Limb (tissue), 2 donors: ENCODE measurements around the gene GATD1.

Experiments
- DNase-seq, 2 donors: peaks; one replicate each; pipeline ENCODE4 v3.0.0-alpha.2; 2016; ENCODE audit errors: extremely low spot score in 2 of 2

Gene GATD1

GRCh38 chr11:727859-728748 lies 49.2 kb downstream of the GATD1 start:
- peak in 1 of 2 donors; percentile 85 for DNase-seq

GRCh38 chr11:727281-727701 lies 50.0 kb downstream of the GATD1 start:
- DNase-seq = peak in 1 of 2 donors; percentile 34

GRCh38 chr11:726278-727220 lies 50.7 kb downstream of the GATD1 start:
- DNase-seq = peak in 1 of 2 donors; percentile 70

- DNase-seq = peak in 1 of 2 donors; percentile 50
Observed at GRCh38 chr11:725624-726202, 51.6 kb downstream of the GATD1 start.

DNA sequence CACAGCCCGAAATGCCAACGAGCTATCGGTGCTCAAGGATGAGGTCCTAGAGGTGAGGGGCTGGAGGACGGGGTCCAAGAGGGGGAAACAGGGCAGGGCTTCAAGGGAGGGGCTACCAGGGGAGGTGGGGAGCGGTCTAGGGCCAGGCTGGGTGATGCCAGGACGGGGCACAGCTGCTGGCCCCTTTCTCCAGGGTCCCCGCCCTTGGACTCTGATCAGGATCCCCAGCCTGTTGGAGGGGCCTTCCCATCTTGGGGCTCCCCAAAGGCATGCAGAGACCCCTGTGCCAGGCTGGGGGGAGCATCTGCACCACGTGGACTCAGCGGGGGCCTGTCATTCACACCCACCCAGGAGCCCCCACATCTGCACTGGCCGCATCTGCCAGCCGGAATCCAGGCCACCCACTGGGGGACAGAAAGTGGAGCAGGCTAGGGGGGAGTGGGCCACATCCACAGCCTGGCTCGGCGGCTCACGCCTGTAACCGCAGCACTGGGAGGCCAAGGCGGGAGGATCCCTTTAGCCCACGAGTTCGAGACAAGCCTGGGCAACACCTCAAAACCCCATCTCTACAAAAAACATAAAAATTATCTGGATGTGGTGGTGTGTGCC lies 52.4 kb downstream of the GATD1 start:
- DNase-seq = peak in 1 of 2 donors; percentile 30

DNA sequence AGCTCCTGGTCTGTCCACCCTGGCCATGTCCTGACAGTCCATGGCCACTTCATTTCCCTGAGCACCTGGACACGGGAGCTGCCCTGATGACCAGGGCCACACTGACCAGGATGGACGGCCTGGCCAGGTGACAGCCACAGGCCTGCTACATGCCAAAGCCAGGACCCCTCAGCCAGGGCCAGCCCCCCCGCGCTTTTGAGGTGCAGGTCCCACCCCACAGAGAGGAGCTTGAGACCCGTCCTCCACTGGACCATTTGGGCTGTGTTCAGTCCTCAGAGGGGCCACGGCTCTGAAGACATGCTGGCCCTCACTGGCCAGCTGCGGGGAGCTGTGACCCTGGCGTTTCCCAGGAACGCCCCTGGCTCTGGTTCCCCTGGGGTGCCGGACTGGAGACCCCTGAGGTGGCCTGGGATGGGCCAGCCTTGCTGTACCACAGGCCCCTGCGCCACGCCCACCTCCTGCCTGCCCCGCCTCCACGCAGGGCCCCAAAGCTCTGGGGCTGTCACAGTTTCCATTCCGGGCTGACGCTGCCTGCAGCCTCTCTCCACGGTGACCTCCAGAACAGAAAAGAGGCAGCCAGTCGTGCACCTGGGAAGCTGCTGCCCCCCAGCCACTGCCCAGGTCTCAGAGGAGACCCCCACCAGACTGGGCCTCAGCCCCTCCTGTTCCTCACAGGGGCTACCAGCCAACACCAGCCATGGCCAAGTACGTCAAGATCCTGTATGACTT lies 53.1 kb downstream of the GATD1 start:
- peak in 1 of 2 donors; percentile 45 for DNase-seq

- DNase-seq = peak in 1 of 2 donors; percentile 36
Observed at GRCh38 chr11:723120-723883, 54.0 kb downstream of the GATD1 start.

DNA sequence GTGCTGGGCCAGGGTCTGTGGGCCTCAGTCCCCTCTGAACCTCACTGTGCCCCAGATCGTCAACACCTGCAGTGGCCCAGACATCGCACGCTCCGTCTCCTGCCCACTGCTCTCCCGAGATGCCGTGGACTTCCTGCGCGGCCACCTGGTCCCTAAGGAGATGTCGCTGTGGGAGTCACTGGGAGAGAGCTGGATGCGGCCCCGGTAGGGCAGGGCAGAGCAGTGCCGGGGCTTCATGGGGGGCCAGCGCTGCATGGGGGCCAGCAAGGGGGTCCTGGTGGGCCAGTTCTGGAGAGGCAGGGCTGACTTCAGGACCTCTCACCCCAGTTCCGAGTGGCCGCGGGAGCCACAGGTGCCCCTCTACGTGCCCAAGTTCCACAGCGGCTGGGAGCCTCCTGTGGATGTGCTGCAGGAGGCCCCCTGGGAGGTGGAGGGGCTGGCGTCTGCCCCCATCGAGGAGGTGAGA lies 54.9 kb downstream of the GATD1 start:
- peak in 1 of 2 donors; percentile 28 for DNase-seq

DNA sequence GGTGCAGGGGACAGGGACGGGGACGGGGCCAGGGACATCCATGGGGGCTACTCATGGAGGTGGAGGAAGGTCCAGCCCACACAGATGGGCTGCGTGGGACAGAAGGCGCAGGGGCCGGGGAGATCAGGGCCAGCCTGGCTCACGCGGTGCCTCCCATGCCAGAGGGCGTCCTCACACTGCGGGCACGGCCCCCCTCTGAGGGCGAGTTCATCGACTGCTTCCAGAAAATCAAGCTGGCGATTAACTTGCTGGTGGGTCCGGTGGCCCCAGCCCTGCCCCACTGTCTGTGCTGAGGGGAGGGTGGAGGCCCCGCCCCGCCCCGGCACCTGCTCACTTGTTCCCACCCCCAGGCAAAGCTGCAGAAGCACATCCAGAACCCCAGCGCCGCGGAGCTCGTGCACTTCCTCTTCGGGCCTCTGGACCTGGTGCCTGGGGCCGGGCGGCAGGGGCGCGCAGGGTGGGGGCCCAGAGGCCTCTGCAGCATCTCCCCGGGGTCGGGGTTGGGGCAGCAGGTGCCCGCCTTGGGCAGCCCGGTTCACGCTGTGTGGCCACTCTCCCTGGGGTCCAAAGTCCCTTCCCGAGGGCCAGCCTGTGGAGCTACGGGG lies 55.4 kb downstream of the GATD1 start:
- DNase-seq = peak in 1 of 2 donors; percentile 35

GRCh38 chr11:721247-721740 lies 56.0 kb downstream of the GATD1 start:
- DNase-seq = peak in 1 of 2 donors; percentile 28

- DNase-seq = peak in 1 of 2 donors; percentile 71
Observed at GRCh38 chr11:720642-721246, 56.5 kb downstream of the GATD1 start.

DNA sequence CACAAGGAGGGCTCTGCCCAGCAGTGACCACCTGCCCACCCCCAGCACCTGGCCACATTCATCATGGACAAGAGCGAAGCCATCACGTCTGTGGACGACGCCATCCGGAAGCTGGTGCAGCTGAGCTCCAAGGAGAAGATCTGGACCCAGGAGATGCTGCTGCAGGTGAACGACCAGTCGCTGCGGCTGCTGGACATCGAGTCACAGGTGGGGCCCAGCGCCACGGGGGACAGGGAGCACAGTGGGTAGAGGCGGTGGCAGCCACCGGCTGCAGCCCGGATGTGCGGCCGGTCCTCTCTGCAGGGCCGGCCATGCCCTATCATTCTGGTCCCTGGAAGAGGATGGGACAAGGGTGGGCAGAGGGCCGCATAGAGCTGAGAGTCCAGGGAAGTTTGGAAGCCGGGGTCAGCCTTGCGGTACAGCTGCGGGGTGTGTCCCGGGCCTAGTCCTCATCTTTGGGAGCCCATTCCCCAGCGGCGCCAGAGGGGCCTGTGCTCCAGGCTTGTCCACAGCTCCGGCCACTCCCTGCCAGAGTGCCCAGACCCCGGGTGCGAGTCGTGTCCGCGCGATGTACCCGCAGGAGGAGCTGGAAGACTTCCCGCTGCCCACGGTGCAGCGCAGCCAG lies 57.2 kb downstream of the GATD1 start:
- peak in 1 of 2 donors; percentile 27 for DNase-seq

GRCh38 chr11:719214-720016 lies 57.9 kb downstream of the GATD1 start:
- DNase-seq = no peak
